Inferior parietal cortex (tissue), 1 donor: ENCODE results near the gene QSER1.
"Not testable (repeated sequence)": the region's sequence is repeated elsewhere in the genome, so short reads cannot be mapped to it uniquely, and the experiment has no call there.

ENCODE experiments used
- DNase-seq: peaks from one replicate; pipeline ENCODE4 v3.0.0-alpha.2; 2016; ENCODE audit errors: extremely low spot score

The QSER1 gene

GRCh38 chr11:33000181-33000580 lies 107.6 kb downstream of the QSER1 start:
- DNase-seq, result no peak

- no peak for DNase-seq
Measured at GRCh38 chr11:33001281-33001680, 108.7 kb downstream of the QSER1 start.

- DNase-seq, result no peak
Measured at GRCh38 chr11:33001751-33002542, 109.3 kb downstream of the QSER1 start.

GRCh38 chr11:33005175-33005574 lies 112.6 kb downstream of the QSER1 start:
- no peak for DNase-seq

GRCh38 chr11:33006010-33006409 lies 113.4 kb downstream of the QSER1 start:
- DNase-seq, result no peak

- no peak for DNase-seq
Measured at GRCh38 chr11:33013755-33014154, 121.1 kb downstream of the QSER1 start.

GRCh38 chr11:33015621-33016551 lies 123.3 kb downstream of the QSER1 start, which contains the start of gene DEPDC7:
DEPDC7 (plus strand) TSS chr11:33015878; CDS start chr11:33015956, 78 bp downstream.
- peak; percentile 88 for DNase-seq

- DNase-seq, result no peak
Measured at GRCh38 chr11:33016654-33017053, 124.0 kb downstream of the QSER1 start.

- no peak for DNase-seq
Measured at GRCh38 chr11:33017478-33017877, 124.9 kb downstream of the QSER1 start.

GRCh38 chr11:33017965-33018364 lies 125.4 kb downstream of the QSER1 start:
- DNase-seq, result no peak

- DNase-seq, result no peak
Measured at GRCh38 chr11:33018840-33019239, 126.2 kb downstream of the QSER1 start.

GRCh38 chr11:33021501-33021900 lies 128.9 kb downstream of the QSER1 start:
- DNase-seq, result no peak

- DNase-seq, result no peak
Measured at GRCh38 chr11:33021937-33022336, 129.3 kb downstream of the QSER1 start.

- DNase-seq, result no peak
Measured at GRCh38 chr11:33025339-33025722, 132.7 kb downstream of the QSER1 start.

GRCh38 chr11:33027233-33027632 lies 134.6 kb downstream of the QSER1 start:
- no peak for DNase-seq

GRCh38 chr11:33027846-33028536 lies 135.4 kb downstream of the QSER1 start:
- DNase-seq, result peak; percentile 47

GRCh38 chr11:33028537-33028914 lies 135.9 kb downstream of the QSER1 start:
- DNase-seq, result no peak

- DNase-seq, result not testable (repeated sequence)
Measured at GRCh38 chr11:33029218-33029617, 136.6 kb downstream of the QSER1 start.
